OCI-LY7 (cell line): Measurements from ENCODE around the gene DMKN. TPM values are rescaled to one million over a fixed set of nuclear protein-coding genes. Genes with fewer than 3 reads are reported as not detected.

ENCODE experiments used
- BruUV-seq: library from RNA; stranded (reverse); fragments of 400-500 nt; replicated peaks from 2 replicates; lab custom pipeline; 2021; lab: Mats Ljungman, UMichigan
- CTCF ChIA-PET: fragments of 300-600 bp; sonication (Branson Sonifier 250); formaldehyde crosslinking; loops from one replicate; lab custom pipeline; 2022; ENCODE audit warnings: antibody characterized with exemption; ENCODE audit not compliant: unreplicated experiment; lab: Charles Lee
- POLR2A ChIA-PET: fragments of 300-600 bp; sonication (Branson Sonifier 250); formaldehyde crosslinking; loops from one replicate; lab custom pipeline; 2022; ENCODE audit warnings: antibody characterized with exemption; lab: Charles Lee
- DNase-seq: peaks from one replicate; pipeline ENCODE4 v3.0.0-alpha.2; 2015; ENCODE audit warnings: low spot score
- H2AFZ ChIP-seq: fragments of 200-600 bp; sonication (generic), shearing (Covaris generic); 2 replicates; pipeline ENCODE4 v1.6.1; 2014; ENCODE audit warnings: mild to moderate bottlenecking, antibody characterized with exemption, low read length, moderate library complexity
- H3K27ac ChIP-seq: fragments of 200-600 bp; sonication (generic); 2 replicates; pipeline ENCODE4 v1.5.1; 2014; ENCODE audit warnings: mixed run types, low read depth, mild to moderate bottlenecking, moderate library complexity, low read length, inconsistent platforms; ENCODE audit not compliant: poor library complexity, severe bottlenecking
- H3K36me3 ChIP-seq: fragments of 200-600 bp; sonication (generic); 2 replicates; pipeline ENCODE4 v1.6.1; 2014; ENCODE audit warnings: mild to moderate bottlenecking, antibody characterized with exemption, low read length, moderate library complexity, mixed read lengths; ENCODE audit not compliant: insufficient read depth
- H3K4me1 ChIP-seq: fragments of 200-600 bp; sonication (generic); 2 replicates; pipeline ENCODE4 v1.5.1; 2014; ENCODE audit warnings: mild to moderate bottlenecking, low read length; ENCODE audit not compliant: insufficient read depth, poor library complexity, severe bottlenecking
- H3K4me2 ChIP-seq: fragments of 200-600 bp; sonication (generic); 2 replicates; pipeline ENCODE4 v1.6.1; 2014; ENCODE audit warnings: mild to moderate bottlenecking, low read length
- H3K4me3 ChIP-seq: fragments of 200-600 bp; sonication (generic); 2 replicates; pipeline ENCODE4 v1.5.1; 2014; ENCODE audit warnings: mild to moderate bottlenecking, low read depth, low read length; ENCODE audit not compliant: poor library complexity, severe bottlenecking
- H3K79me2 ChIP-seq: fragments of 200-600 bp; sonication (generic); 2 replicates; pipeline ENCODE4 v1.6.1; 2016; ENCODE audit warnings: low read depth, mild to moderate bottlenecking, low read length, moderate library complexity, mixed read lengths; ENCODE audit not compliant: insufficient read depth
- H3K9me2 ChIP-seq: fragments of 200-600 bp; sonication (generic); 2 replicates; pipeline ENCODE4 v1.6.1; 2016; ENCODE audit warnings: mild to moderate bottlenecking, low read length, mixed read lengths; ENCODE audit not compliant: insufficient read depth
- H3K9me3 ChIP-seq: fragments of 200-600 bp; sonication (generic); 2 replicates; pipeline ENCODE4 v1.6.1; 2014; ENCODE audit warnings: mild to moderate bottlenecking, mixed run types, low read length, mixed read lengths
- H4K20me1 ChIP-seq: fragments of 200-600 bp; sonication (generic); 2 replicates; pipeline ENCODE4 v1.6.1; 2014; ENCODE audit warnings: mild to moderate bottlenecking, antibody characterized with exemption, low read length, moderate library complexity, mixed read lengths; ENCODE audit not compliant: insufficient read depth
- EZH2phosphoT487 ChIP-seq: fragments of 200-600 bp; sonication (generic); IDR thresholded peaks from 2 replicates; pipeline ENCODE4 v1.6.1; 2018; ENCODE audit warnings: low read depth, borderline replicate concordance, mild to moderate bottlenecking, mixed run types, antibody characterized with exemption, low read length, moderate library complexity, mixed read lengths
- intact Hi-C: fragments of 100-400 bp; cut with micrococcal nuclease; formaldehyde crosslinking; loops from one replicate; pipeline ENCODE4 v1.10.0; 2022; ENCODE audit not compliant: unreplicated experiment
- total RNA-seq, 2 experiments: library from RNA; depleted of rRNA in 1 of 2; stranded (reverse); fragments of >200 nt in 1 of 2; shearing (Covaris generic) in 1 of 2; gene quantifications; 2 replicates each; pipeline ENCODE4 v1.2.3, GENCODE V29; 2014 to 2022
- TF ChIP-seq, protein P1 (sequence below): fragments of 200-600 bp; sonication (generic); conservative IDR thresholded peaks from 2 replicates; pipeline ENCODE4 v1.5.1; 2014; ENCODE audit warnings: mild to moderate bottlenecking, antibody characterized with exemption, low read length, moderate library complexity, mixed read lengths

DMKN gene
- total RNA-seq, 2 experiments from 2014 or later = not detected

DNA sequence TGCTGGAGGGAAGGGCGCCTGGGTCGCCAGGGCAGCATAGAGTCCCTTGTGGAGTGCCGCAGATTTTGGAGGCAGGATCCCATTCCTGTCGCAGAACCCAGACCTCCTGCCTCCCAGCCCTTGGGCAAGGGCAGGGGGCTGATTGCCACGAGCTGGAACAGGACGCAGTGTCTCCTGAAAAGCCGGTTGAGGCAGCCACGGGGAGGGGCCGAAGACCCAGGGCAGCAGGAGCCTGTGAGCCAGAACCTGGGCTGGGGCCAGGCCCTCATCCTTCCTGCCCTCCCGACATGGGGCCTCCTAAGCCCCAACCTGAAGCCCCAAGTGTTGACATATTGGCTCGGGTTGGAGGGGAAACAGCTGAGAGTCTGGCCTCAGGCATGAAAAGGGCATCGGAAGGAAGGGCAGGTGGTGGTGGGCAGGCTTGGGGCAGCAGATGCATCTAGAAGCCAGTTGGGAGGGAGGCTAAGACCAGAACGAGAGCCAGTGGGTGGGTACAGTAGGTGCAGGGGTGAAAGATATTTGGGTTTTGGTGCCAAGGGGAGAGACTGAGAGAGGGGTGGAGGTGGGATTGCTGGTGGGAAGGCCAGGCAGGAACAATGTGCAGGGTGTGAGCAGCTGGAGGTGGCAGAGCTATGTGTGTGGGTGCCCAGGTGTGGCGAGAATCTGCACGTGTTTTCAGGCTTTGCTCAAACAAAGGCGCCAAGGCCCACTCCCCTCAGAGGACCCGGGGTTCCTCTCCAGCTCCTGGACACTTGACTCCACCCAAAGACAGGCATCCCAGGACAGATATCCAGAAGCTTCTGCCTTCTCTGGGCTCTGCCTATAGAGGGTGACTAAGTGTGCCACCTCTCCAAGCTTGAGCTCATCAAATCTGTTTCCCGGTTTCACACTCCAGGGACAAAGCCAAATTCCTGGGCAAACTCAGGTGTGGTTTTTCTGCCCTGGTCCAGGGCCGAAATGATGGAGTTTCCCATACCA is 16.1 kb upstream of the DMKN start:
- no peaks in the 10 kb centered on the region for H3K36me3 ChIP-seq
- H3K9me2 ChIP-seq = no peaks in the 10 kb centered on the region
- no peak overlapping the region for H3K27ac ChIP-seq
- H3K79me2 ChIP-seq = no peaks in the 10 kb centered on the region
- H3K4me2 ChIP-seq = no peak overlapping the region
- H3K4me3 ChIP-seq = no peak overlapping the region
- no TSS peak for BruUV-seq
- H2AFZ ChIP-seq = no peak overlapping the region
- intact Hi-C loops = no loop called here
- ChIA-PET CTCF (no interaction called here), POLR2A (no interaction called here)
- no peak for DNase-seq
- no peaks in the 10 kb centered on the region for H3K9me3 ChIP-seq
- no peaks in the 10 kb centered on the region; the same call in 1 of the 2 replicates for H4K20me1 ChIP-seq
- H3K4me1 ChIP-seq = no peaks in the 10 kb centered on the region
- no peak for TF ChIP-seq EZH2phosphoT487
- TF ChIP-seq, protein P1, sequence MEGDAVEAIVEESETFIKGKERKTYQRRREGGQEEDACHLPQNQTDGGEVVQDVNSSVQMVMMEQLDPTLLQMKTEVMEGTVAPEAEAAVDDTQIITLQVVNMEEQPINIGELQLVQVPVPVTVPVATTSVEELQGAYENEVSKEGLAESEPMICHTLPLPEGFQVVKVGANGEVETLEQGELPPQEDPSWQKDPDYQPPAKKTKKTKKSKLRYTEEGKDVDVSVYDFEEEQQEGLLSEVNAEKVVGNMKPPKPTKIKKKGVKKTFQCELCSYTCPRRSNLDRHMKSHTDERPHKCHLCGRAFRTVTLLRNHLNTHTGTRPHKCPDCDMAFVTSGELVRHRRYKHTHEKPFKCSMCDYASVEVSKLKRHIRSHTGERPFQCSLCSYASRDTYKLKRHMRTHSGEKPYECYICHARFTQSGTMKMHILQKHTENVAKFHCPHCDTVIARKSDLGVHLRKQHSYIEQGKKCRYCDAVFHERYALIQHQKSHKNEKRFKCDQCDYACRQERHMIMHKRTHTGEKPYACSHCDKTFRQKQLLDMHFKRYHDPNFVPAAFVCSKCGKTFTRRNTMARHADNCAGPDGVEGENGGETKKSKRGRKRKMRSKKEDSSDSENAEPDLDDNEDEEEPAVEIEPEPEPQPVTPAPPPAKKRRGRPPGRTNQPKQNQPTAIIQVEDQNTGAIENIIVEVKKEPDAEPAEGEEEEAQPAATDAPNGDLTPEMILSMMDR = no peak

DNA sequence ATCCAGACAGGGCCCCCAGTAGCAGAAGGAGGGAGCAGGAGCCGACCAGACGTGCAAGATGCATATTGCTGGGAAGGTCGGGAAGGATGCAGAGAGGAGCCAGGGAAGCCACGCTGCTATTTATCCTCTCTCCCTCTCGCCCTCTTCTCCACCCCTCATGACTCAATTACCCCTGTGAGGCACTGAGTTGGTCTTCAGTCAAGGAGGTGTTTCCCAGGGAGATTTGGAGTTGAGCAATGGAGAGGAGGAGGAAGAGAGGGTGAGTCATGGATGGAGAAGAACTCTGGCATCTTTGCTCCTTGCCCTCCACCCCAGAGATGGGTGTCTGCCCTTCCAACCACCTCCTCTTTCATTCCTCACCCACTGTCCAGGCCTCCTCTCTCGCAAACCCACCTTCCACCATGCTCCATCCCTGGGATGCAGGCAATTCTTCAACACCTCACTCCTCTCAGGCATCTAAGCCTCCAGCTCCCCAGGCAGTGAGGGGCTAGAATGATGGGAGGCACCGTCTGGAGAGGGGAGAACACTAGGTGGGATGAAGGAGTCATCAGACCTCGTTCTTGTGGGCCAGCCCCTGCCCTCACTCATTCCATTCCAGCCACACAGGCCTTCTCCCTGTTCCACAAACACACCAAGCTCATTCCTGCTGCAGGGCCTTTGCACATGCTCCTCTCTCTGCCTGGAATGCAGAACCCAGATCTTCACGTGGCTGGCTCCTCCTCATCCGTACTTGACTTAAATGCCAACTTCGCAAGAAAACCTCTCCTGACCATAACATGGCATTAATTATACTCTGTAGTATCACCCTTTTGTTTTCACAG is 15.0 kb upstream of the DMKN start, which contains the start of gene SBSN:
Gene SBSN, minus strand, starts transcription at position 94 of the 821 bp plus-strand sequence. Its CDS starts 30 bp downstream, at position 64.
- no peaks in the 10 kb centered on the region for H3K4me1 ChIP-seq
- no peak for DNase-seq
- no peaks in the 10 kb centered on the region; the same call in 1 of the 2 replicates for H4K20me1 ChIP-seq
- intact Hi-C loops = no loop called here
- no peak within 1 kb of the TSS for H3K4me3 ChIP-seq
- no peaks in the 10 kb centered on the region for H3K36me3 ChIP-seq
- H3K9me2 ChIP-seq = no peaks in the 10 kb centered on the region
- no peak for TF ChIP-seq EZH2phosphoT487
- TF ChIP-seq, protein P1 = no peak
- H3K79me2 ChIP-seq = no peaks in the 10 kb centered on the region
- ChIA-PET POLR2A (no interaction called here), CTCF (no interaction called here)
- H3K9me3 ChIP-seq = no peaks in the 10 kb centered on the region
- no peak within 1 kb of the TSS for H3K27ac ChIP-seq
- H2AFZ ChIP-seq = no peak within 1 kb of the TSS
- no TSS peak for BruUV-seq
- H3K4me2 ChIP-seq = no peak within 1 kb of the TSS
